Measurements from ENCODE around the gene KCNMB1.

GRCh38 chr5:170427672-170428236, 38.6 kb upstream of the KCNMB1 start:
- TF ChIP-seq CTCF (IDR thresholded peaks at IDR 0.05) (no peak), POLR2A (IDR thresholded peaks at IDR 0.05) (no peak), EP300 (IDR thresholded peaks at IDR 0.05) (no peak)
